Colon (tissue), 2 donors: ENCODE results near the gene ULK1.

Experiments used
- FAIRE-seq: peaks from 2 replicates; lab custom pipeline; 2012; peaks lifted over from hg19 to GRCh38; lab: Jason Lieb, UNC
- donor health status: control.
- donor health status: control.

ULK1 gene

DNA sequence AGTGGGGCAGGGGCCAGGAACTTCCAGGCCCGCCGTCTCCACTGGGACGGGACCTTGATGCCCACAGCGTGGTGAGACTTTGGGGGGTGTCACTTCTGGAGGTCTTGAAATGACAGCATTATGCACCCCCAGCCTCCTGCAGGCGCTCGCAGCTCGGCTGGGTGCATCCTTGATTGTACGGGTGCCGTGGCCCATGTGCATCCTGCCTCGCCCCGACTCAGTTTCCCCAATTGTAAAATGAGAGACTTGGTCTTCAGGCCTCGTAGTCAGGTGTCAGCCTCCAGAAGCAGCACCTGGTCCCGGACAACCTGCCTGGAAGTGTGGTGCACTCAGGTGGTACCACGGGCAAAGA lies 25.7 kb downstream of the ULK1 start:
- FAIRE-seq: no peak

DNA sequence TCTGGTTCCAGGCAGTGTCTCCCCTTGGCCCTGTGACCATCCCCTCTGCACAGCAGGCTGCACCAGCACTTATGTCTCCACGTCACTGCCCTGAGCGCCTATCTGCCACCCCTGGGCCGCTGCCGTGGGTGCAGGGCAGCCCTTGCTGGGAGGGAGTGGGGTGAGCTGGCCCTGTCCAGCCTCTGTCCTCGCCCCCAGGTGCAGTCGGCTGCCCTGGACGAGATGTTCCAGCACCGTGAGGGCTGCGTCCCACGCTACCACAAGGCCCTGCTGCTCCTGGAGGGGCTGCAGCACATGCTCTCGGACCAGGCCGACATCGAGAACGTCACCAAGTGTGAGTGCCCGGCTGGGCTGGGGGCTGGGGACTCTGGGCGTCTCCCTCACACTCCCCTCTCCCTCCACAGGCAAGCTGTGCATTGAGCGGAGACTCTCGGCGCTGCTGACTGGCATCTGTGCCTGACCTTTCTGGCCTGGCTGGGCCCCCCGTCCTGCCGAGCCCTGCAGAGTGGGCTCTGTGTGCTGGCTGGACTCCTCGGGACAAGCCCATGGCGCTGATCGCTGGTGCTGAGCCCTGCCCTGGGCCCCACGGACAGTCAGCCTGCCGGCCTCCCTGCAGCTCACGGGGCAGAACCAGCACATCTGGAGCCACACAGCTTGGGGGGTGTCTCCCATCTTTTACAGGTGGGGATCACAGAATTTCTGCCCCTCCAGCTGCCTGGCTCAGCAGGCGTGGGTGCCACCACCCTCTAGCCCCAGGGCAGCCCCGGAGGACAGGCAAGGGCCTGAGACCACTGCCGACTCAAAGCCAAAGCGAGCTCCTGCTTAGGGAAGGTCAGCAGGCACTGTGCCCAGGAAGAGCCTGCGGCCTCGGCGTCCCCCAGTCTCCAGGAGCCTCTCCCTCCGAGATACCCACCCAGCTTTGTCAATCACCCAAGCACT lies 26.7 kb downstream of the ULK1 start:
- FAIRE-seq: no peak

DNA sequence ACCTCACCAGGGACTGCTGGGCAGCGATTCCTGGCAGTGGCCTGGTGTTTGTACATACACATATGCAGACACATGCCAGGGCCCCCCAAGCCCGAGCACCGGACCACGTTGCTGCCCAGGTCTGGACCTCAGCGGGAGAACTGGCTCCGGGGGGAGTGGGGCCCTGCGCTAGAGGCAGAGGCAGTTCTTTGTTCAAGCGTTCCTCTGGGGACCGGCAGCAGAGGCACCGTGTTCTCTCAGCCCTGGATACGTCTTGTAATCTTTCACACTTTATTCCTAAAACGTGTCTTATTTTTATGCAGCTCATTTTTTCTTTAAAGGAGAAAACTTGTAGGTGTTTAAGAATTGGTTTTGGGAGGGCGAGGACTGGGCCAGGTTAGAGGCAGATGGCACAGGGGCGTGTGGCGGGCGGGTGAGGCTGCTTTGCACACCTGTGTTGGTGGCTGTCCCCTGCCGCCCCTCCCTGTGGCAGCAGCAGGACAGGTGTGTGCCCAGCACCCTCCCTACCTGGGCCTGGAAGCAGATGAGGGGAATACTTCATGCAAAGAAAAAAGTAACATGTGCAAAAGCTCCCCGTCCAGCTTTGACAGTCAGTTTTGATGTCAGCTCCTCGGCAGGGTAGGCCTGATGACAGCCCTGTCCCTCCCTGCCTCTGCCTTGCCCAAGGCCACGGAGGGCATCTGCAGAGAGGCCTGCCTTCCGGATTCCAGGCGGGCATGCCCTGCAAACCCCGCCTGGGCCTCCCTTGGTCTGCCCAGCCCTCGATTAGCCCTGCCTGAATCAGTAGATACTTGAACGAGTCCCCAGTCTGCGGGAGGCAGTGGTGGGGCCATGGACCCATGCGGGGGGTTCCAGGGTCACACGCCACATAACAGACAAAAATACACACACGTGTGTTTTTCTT lies 27.7 kb downstream of the ULK1 start:
- no peak for FAIRE-seq

DNA sequence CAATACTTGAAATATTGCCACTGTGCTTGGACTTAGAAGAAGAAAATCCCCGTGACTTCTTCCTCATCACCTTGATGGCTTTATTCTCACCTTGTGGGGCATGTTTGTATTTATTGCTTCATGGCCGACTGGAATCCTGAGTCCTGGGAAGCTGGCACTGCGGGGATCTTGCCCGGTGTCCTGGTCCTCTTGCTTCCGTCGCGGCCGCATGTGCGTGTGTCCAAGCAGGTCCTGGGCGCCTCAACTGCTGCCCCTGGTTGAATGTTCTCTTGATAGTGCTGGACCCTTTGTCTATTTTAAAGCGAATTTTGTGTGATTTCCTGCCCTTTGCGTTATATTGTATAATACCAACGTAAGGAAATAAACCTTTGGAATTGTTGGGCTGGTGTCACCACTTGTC lies 28.4 kb downstream of the ULK1 start:
- FAIRE-seq: no peak

DNA sequence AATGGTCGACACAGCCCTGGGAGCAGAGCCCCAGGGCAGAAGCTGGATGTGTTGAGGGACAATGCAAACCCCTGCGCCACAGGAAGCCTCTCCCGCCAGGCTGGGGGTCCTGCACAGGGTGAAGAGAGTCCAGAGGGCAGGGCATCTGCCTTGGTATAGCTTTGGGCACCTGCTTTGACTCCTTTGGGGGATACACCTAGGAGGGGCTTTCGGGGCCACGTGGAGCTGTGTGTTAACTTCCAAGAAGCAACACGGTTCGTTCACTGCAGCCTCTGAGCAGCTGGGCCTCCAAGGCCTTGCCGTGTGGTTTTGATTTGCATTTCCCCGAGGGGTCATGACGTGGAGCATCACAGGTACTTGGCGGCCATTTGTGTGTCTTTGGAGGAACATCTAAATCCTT lies 28.8 kb downstream of the ULK1 start:
- no peak for FAIRE-seq

DNA sequence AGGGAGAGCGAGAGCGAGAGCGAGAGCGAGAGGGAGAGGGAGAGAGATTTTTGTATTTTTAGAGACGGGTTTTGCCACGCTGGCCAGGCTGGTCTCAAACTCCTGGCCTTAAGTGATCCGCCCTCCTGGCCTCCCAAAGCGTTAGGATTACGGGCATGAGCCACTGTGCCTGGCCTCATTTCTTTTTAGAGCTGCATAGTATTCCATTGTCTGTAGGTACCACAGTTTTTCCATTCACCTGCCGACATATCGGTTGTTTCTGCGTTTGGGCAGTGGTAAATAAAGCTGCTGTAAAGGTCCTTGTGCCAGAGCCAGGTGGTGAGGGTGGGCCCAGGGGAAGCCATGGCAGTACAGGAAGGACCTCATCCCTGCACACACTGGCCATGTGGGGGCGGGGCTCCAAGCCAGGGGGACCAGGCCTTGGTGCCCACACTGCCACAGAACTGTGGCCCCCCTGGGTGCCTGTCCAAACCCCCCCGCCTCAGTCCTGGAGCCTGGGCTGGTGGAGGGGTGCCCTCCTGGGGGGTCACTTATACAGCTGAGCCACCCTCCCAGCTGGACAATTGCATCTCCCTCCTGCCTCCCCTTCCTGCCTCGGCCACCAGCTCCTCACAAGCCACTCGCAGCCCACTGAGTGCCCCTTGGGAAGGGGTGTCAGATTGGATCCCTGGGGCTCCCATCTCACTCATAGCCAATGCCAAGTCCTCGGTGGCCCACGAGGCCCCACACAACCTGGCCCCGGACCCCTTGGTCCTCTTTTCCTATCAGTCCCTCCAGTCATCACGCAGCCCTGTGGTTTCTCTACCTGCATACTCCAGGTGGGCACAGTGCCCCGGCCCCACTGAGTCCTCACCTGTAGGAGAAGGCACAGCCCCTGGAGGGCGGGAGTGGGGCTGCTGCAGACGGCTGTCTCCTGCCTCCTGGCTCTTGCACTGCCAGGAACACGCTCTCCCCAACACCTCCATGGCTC lies 33.0 kb downstream of the ULK1 start:
- no peak for FAIRE-seq

DNA sequence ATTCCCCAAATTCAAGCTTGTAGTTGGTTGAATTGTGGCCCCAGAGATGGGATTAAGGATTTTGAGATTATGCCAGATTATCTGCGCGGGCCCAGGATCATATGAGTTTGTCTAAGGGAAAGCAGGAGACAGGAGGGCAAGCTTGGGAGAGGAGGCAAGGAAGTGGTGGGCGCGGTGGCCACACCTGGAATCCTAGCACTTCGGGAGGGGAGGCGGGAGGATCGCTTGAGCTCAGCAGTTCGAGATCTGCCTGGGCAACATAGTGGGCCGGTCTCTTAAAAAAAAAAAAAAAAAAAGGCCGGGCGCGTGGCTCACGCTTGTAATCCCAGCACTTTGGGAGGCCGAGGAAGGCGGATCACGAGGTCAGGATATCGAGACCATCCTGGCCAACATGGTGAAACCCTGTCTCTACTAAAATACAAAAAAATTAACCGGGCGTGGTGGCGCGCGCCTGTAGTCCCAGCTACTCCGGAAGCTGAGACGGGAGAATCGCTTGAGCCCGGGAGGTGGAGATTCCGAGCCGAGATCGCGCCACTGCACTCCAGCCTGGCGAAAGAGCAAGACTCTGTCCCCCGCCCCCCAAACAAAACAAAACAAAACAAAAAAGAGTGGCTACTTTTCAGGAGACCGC lies 33.8 kb downstream of the ULK1 start:
- FAIRE-seq: no peak

DNA sequence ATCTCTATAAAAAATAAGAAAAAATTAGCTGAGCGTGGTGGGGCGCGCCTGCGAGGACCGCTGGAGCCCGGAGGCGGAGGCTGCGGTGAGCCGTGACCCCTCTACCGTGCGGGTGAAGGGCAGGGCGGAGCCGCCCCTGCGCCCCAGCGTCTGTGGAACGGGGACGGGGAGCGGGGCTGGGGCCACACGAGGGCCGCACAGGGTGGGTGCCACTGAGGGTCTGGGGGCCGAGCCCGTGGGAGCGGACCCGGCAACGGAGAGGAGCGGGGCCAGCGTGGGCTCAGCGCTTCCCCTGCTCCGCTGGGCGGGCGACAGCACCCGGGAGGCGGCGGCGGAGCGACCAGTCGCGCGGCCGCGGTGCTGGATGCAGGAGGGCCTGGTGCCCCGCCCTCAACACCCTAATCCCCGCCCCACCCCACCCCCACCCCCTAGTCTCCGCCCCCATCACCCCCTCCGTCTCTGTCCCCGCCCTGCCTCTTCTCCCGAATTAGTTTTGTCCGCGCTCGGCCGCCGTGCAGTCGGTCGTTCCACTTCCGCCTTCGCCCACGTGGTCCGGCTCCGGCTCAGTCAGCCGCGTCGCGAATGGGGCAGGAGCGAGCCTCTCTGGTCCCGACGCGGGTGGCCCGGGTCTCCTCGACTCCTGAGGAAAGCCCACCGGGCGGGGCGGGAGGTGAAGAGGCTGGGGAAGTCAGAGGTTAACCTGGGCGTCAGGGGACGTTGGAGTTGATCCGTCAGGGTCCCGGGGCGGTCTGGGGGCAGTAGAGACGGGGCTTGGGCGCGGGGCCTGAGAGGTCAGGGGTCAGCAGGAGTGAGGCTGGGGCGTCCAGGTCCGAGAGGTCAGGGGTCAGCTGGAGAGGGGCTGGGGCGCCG lies 34.5 kb downstream of the ULK1 start, which contains the start of gene PUS1:
Gene PUS1, plus strand, starts transcription at position 566 of the 870 bp plus-strand sequence. CDS start 447 bp downstream, outside the sequence.
- FAIRE-seq: no peak

DNA sequence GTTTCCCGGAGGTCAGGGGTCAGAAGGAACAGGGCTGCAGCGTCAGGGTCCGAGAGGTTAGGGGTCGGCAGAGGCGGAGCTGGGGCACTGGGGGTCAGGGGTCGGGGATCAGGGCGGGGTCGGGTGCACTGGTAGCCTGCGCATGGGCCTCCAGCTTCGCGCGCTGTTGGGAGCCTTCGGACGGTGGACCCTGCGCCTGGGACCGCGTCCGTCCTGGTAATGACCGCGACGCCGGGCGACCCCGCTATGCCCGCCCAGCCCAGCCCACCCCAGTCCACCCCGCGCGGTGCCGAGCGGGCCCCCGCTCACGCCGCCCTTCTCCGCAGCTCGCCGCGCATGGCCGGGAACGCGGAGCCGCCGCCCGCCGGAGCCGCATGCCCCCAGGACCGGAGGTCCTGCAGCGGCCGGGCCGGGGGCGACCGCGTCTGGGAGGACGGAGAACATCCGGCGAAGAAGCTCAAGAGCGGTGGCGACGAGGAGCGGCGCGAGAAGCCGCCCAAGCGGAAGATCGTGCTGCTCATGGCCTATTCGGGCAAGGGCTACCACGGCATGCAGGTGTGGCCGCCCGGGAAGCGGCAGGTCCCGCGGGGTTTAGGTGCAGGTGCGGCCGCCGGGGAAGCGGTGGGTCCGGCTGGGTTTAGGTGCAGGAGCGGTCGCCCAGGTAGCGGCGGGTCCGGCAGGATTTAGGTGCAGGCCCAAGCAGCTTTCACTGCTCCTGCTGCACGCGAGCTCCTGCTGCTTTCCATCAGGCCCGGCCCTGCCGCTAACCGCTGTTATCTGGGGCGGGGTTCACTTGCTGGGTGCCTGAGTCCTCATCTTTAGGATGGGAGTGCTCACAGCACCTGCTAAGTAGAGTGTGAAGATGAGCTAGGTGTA lies 35.4 kb downstream of the ULK1 start:
- FAIRE-seq: no peak

DNA sequence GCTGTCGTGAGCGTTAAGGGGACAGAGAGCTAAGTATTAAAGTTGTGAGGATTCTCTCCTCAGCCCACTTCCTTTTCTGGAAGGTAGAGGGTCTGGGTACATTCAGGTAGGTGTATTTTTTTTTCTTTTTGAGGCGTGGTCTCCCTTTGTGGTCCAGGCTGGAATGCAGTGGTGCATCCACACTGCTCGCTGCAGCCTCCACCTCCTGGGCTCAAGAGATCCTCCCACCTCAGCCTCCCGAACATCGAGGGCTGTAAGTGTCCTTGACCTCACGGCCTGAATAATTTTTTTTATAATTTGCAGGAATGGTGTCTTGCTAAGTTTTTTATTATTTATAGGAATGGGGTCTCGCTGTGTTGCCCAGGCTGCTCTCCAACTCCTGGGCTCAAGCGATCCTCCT lies 36.1 kb downstream of the ULK1 start:
- FAIRE-seq: no peak

DNA sequence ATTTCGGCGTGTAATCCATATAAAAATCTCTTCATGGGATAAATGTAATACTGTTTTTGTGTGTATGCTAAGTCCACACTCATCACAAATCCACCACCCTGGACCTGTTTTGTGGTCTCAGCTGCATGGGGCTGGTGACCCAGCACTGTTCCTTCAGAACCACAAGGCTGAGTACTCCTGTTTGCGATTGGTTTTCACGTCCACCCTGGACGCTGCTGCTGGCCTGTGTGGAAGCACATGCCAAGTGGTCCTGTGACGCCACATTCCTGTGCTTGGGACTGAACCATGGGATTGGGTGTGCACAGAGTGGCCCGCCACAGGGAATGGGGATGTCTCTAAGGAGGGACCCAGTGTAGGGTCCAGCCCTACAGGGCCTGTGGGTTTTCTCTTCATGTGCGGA lies 39.0 kb downstream of the ULK1 start:
- no peak for FAIRE-seq

DNA sequence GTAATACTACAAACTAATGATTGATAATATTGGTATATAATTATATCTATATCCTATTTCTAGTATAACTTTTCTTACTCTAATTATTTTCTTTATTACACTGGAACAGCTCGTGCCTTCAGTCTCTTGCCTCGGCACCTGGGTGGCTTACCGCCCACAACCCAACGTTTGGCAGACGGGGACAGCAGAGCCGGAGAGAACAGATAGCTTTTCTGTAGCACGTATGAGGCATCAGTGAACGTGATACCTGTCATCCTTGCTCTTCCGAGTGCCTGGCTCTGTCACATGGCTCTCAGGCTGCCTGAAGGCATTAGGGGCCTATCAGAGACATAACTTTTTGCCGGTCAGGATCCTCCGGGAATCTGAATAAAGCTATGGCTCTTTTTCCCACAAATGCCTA lies 40.1 kb downstream of the ULK1 start:
- no peak for FAIRE-seq

DNA sequence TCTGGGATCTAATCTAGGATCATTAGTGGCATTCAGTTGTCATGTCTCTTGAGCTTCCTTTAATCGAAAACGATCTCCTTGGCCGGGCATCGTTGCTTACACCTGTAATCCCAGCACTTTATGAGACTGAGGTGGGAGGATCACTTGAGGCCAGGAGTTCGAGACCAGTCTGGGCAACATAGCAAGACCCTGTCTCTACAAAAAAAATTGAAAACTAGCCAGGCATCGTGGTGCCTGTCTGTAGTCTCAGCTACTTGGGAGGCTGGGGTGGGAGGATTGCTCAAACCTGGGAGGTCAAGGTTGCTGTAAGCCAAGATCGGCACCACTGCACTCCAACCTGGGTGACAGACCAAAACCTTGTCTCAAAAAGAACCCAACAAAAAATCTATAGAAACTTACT lies 43.7 kb downstream of the ULK1 start:
- FAIRE-seq: no peak

DNA sequence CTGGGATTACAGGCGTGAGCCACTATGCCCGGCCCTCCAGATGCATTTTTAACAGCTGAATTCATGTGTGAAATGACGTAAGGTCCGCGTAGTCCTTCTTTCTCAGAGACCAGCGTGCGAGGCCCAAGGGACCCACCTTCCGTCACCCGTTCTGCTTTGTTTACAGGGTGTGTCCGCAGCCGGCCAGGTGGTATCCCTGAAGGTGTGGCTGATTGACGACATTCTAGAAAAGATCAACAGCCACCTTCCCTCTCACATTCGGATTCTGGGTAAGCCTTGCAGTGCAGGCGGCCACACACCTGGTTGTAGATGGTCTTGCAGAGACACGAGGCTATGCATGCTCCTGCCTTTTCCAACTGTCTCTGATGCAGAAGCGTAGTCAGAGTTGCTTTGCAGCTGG lies 44.6 kb downstream of the ULK1 start:
- FAIRE-seq: no peak

DNA sequence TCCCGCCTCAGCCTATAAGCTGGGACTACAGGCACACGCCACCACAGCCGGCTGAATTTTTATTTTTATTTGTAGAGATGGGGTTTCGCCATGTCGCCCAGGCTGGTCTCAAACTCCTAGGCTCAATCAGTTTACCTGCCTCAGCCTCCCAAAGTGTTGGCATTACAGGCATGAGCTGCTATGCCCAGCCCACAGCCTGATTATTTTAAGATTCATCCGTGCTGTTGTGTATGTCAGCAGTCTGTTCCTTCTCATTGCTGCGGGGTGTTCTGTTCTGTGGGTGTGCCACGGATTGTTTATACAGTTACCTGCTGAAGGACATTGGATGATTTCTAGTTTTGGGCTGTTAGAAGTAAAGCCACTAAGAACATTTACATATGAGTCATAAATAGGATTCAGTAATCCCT lies 45.7 kb downstream of the ULK1 start:
- no peak for FAIRE-seq

DNA sequence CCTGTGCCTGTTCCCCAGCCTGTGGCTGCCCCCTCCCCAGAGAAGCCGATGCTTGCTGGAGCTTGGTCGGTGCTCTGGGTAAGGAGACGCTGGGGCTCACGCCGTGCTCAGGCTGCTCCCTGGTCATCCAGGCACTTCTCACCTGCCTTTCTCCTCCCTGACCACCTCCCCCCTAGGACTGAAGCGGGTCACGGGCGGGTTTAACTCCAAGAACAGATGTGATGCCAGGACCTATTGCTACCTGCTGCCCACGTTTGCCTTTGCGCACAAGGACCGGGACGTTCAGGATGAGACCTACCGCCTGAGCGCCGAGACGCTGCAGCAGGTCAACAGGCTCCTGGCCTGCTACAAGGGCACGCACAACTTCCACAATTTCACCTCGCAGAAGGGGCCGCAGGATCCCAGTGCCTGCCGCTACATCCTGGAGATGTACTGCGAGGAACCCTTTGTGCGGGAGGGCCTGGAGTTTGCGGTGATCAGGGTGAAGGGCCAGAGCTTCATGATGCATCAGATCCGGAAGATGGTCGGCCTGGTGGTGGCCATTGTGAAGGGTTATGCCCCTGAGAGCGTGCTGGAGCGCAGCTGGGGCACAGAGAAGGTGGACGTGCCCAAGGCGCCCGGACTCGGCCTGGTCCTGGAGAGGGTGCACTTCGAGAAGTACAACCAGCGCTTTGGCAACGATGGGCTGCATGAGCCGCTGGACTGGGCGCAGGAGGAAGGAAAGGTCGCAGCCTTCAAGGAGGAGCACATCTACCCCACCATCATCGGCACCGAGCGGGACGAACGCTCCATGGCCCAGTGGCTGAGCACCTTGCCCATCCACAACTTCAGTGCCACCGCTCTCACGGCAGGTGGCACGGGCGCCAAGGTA lies 46.9 kb downstream of the ULK1 start:
- no peak for FAIRE-seq

DNA sequence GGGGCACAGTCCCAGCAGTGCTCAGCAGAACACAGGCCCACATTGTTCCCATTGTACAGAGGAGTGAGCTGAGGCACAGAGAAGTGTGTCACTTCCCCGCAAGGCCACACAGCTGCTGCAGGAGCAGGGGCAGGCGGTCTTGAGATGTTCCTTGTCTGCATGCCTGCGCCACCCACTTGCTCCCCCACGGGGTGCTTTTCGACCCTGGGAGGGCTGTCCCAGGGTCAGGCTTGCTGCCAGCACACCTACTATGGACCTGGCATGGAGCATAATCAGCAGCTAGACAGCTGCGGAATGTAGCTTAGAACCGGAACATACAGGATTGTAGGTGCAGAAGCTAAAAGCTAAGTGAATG lies 47.5 kb downstream of the ULK1 start:
- FAIRE-seq: no peak

DNA sequence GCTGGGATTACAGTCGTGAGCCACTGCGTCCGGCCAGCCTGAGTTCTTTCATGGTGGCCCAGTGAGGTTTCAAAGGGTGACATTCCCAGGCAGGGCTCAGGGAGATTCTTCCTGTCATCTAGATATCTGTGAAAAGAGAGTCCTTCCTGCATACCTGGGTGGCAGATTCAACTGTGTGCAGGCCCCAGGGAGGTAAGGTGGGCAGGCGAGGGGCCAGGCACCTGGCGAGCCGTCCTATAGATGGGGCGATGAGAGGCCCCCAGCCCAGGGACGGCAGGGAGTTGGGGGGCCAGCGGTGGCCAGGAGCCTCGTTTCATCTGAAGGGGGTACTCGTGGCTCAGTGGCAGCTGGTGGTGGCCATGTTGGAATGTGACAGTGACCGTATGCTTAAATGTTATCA lies 48.2 kb downstream of the ULK1 start:
- FAIRE-seq: no peak

DNA sequence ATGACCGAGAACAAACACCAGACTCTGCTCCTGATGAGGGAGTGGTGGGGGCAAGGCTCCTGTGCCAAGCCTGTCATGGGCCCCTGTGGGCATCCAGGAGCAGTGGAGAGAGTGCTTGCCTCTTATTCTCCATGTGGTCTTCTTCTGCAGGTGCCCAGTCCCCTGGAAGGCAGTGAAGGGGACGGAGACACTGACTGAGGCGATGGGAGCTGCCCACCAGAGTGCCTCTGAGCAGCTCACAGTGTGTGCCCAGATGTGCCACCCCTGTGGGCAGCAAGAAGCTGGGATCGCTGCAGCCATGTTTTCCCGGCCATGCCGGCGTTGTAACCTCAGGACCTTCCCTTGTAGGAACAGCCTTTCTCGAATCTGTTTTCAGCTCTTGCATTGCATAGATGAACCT lies 49.0 kb downstream of the ULK1 start:
- no peak for FAIRE-seq
